ENCODE measurements around the gene PGLYRP3.

Gene PGLYRP3

GRCh38 chr1:153293480-153293775 is 19.3 kb downstream of the PGLYRP3 start:
- Histone ChIP-seq H3K27ac (ENCODE audit: low read length, poor library complexity, severe bottlenecking) (no peak overlapping the region), H3K9ac (ENCODE audit: low read length) (no peak overlapping the region)

GRCh38 chr1:153292740-153293479 is 19.8 kb downstream of the PGLYRP3 start:
- Histone ChIP-seq H4K8ac (ENCODE audit: low read length) (no peak overlapping the region), H2BK12ac (ENCODE audit: low read length in 2 of 2) (no peak overlapping the region), H3K9me3 (ENCODE audit: control insufficient read depth, low read length) (no peaks in the 10 kb centered on the region), H2BK5ac (ENCODE audit: low read depth, low read length, poor library complexity, severe bottlenecking) (no peak overlapping the region), H2AK5ac (ENCODE audit: low read length, severe bottlenecking) (no peak overlapping the region), H3K4me2 (ENCODE audit: low read length, poor library complexity, severe bottlenecking) (no peak overlapping the region), H2AFZ (ENCODE audit: low read depth, low read length) (no peak overlapping the region), H3K4me1 (ENCODE audit: control insufficient read depth, insufficient read depth, low read depth, low read length) (no peaks in the 10 kb centered on the region), H3K36me3 (ENCODE audit: control insufficient read depth in 1 of 2, insufficient read depth in 2 of 2, low read depth in 1 of 2, low read length in 2 of 2) (no peaks in the 10 kb centered on the region), H3K4ac (ENCODE audit: low read depth in 1 of 2, low read length in 2 of 2) (no peak overlapping the region), H3K14ac (ENCODE audit: low read length in 2 of 2) (no peak overlapping the region), H3K4me3 (ENCODE audit: insufficient read depth in 1 of 2, low read depth in 1 of 2, low read length in 2 of 2) (no peak overlapping the region), H3K23ac (ENCODE audit: low read length in 2 of 2) (no peak overlapping the region), H3K18ac (ENCODE audit: low read depth in 1 of 2, low read length in 2 of 2) (no peak overlapping the region), H2BK15ac (ENCODE audit: low read depth, poor library complexity, severe bottlenecking) (no peak overlapping the region), H4K91ac (ENCODE audit: low read length) (no peak overlapping the region), H3K9ac (ENCODE audit: low read length) (no peak overlapping the region), H3K27me3 (ENCODE audit: control insufficient read depth in 1 of 2, insufficient read depth in 1 of 2, low read length in 2 of 2) (peaks cover 0 to 52% of the 10 kb centered on the region in 2 experiments), H3K79me1 (replicated peaks; ENCODE audit: low read length, poor library complexity, severe bottlenecking) (no peaks in the 10 kb centered on the region), H3K27ac (ENCODE audit: low read length, poor library complexity, severe bottlenecking) (no peak overlapping the region), H2BK120ac (ENCODE audit: low read depth, low read length) (no peak overlapping the region)
- WGBS = 76% methylated on average over 18 of the region's 25 CpGs
- no peak for DNase-seq

More at GRCh38 chr1:153293480-153293775, 19.3 kb downstream of the PGLYRP3 start:
- H4K91ac ChIP-seq (ENCODE audit: low read length) = no peak overlapping the region
- H3K36me3 ChIP-seq (ENCODE audit: control insufficient read depth in 1 of 2, insufficient read depth in 2 of 2, low read depth in 1 of 2, low read length in 2 of 2) = no peaks in the 10 kb centered on the region
- H2BK15ac ChIP-seq (ENCODE audit: low read depth, poor library complexity, severe bottlenecking) = no peak overlapping the region
- no peak overlapping the region for H4K8ac ChIP-seq (ENCODE audit: low read length)
- H3K23ac ChIP-seq (ENCODE audit: low read length in 2 of 2) = no peak overlapping the region
- no peak overlapping the region for H3K14ac ChIP-seq (ENCODE audit: low read length in 2 of 2)
- no peak overlapping the region for H2AFZ ChIP-seq (ENCODE audit: low read depth, low read length)
- no peak overlapping the region for H3K4me3 ChIP-seq (ENCODE audit: insufficient read depth in 1 of 2, low read depth in 1 of 2, low read length in 2 of 2)
- H3K4me1 ChIP-seq (ENCODE audit: control insufficient read depth, insufficient read depth, low read depth, low read length) = no peaks in the 10 kb centered on the region
- no peak overlapping the region for H3K4ac ChIP-seq (ENCODE audit: low read depth in 1 of 2, low read length in 2 of 2)
- H3K18ac ChIP-seq (ENCODE audit: low read depth in 1 of 2, low read length in 2 of 2) = no peak overlapping the region
- no peaks in the 10 kb centered on the region for H3K9me3 ChIP-seq (ENCODE audit: control insufficient read depth, low read length)
- H2BK120ac ChIP-seq (ENCODE audit: low read depth, low read length) = no peak overlapping the region
- no peak overlapping the region for H2BK12ac ChIP-seq (ENCODE audit: low read length in 2 of 2)
- H3K79me1 ChIP-seq (replicated peaks; ENCODE audit: low read length, poor library complexity, severe bottlenecking) = no peaks in the 10 kb centered on the region
- no peak overlapping the region for H3K4me2 ChIP-seq (ENCODE audit: low read length, poor library complexity, severe bottlenecking)
- WGBS = 86% methylated on average over 7 of the region's 7 CpGs
- H2AK5ac ChIP-seq (ENCODE audit: low read length, severe bottlenecking) = no peak overlapping the region
- H3K27me3 ChIP-seq (ENCODE audit: control insufficient read depth in 1 of 2, insufficient read depth in 1 of 2, low read length in 2 of 2) = peaks cover 0 to 49% of the 10 kb centered on the region in 2 experiments
- no peak for DNase-seq
- H2BK5ac ChIP-seq (ENCODE audit: low read depth, low read length, poor library complexity, severe bottlenecking) = no peak overlapping the region

- no peak overlapping the region for H3K27ac ChIP-seq (ENCODE audit: low read length, poor library complexity, severe bottlenecking)
- no peak overlapping the region for H2AFZ ChIP-seq (ENCODE audit: low read depth, low read length)
- no peak overlapping the region for H3K4me3 ChIP-seq (ENCODE audit: insufficient read depth in 1 of 2, low read depth in 1 of 2, low read length in 2 of 2)
- H3K79me1 ChIP-seq (replicated peaks; ENCODE audit: low read length, poor library complexity, severe bottlenecking) = no peaks in the 10 kb centered on the region
- no peaks in the 10 kb centered on the region for H3K4me1 ChIP-seq (ENCODE audit: control insufficient read depth, insufficient read depth, low read depth, low read length)
- no peak for DNase-seq
- H3K14ac ChIP-seq (ENCODE audit: low read length in 2 of 2) = no peak overlapping the region
- H3K18ac ChIP-seq (ENCODE audit: low read depth in 1 of 2, low read length in 2 of 2) = no peak overlapping the region
- H2BK120ac ChIP-seq (ENCODE audit: low read depth, low read length) = no peak overlapping the region
- no peak overlapping the region for H3K9ac ChIP-seq (ENCODE audit: low read length)
- no peak overlapping the region for H2BK12ac ChIP-seq (ENCODE audit: low read length in 2 of 2)
- H3K4ac ChIP-seq (ENCODE audit: low read depth in 1 of 2, low read length in 2 of 2) = no peak overlapping the region
- no peak overlapping the region for H4K8ac ChIP-seq (ENCODE audit: low read length)
- 50% methylated on average over 5 of the region's 8 CpGs for WGBS
- peaks cover 0 to 52% of the 10 kb centered on the region in 2 experiments for H3K27me3 ChIP-seq (ENCODE audit: control insufficient read depth in 1 of 2, insufficient read depth in 1 of 2, low read length in 2 of 2)
- H4K91ac ChIP-seq (ENCODE audit: low read length) = no peak overlapping the region
- no peaks in the 10 kb centered on the region for H3K9me3 ChIP-seq (ENCODE audit: control insufficient read depth, low read length)
- H2BK15ac ChIP-seq (ENCODE audit: low read depth, poor library complexity, severe bottlenecking) = no peak overlapping the region
- no peak overlapping the region for H3K4me2 ChIP-seq (ENCODE audit: low read length, poor library complexity, severe bottlenecking)
- H3K36me3 ChIP-seq (ENCODE audit: control insufficient read depth in 1 of 2, insufficient read depth in 2 of 2, low read depth in 1 of 2, low read length in 2 of 2) = no peaks in the 10 kb centered on the region
- no peak overlapping the region for H2AK5ac ChIP-seq (ENCODE audit: low read length, severe bottlenecking)
- H3K23ac ChIP-seq (ENCODE audit: low read length in 2 of 2) = no peak overlapping the region
- no peak overlapping the region for H2BK5ac ChIP-seq (ENCODE audit: low read depth, low read length, poor library complexity, severe bottlenecking)
Observed at GRCh38 chr1:153292185-153292584, 20.6 kb downstream of the PGLYRP3 start.

- no peak overlapping the region for H2BK15ac ChIP-seq (ENCODE audit: low read depth, poor library complexity, severe bottlenecking)
- no peak overlapping the region for H3K4me3 ChIP-seq (ENCODE audit: insufficient read depth in 1 of 2, low read depth in 1 of 2, low read length in 2 of 2)
- no peaks in the 10 kb centered on the region for H3K4me1 ChIP-seq (ENCODE audit: control insufficient read depth, insufficient read depth, low read depth, low read length)
- no peak overlapping the region for H2BK5ac ChIP-seq (ENCODE audit: low read depth, low read length, poor library complexity, severe bottlenecking)
- no peaks in the 10 kb centered on the region for H3K79me1 ChIP-seq (replicated peaks; ENCODE audit: low read length, poor library complexity, severe bottlenecking)
- H3K18ac ChIP-seq (ENCODE audit: low read depth in 1 of 2, low read length in 2 of 2) = no peak overlapping the region
- H2BK12ac ChIP-seq (ENCODE audit: low read length in 2 of 2) = no peak overlapping the region
- H3K9ac ChIP-seq (ENCODE audit: low read length) = no peak overlapping the region
- H3K9me3 ChIP-seq (ENCODE audit: control insufficient read depth, low read length) = no peaks in the 10 kb centered on the region
- H3K14ac ChIP-seq (ENCODE audit: low read length in 2 of 2) = no peak overlapping the region
- no peak overlapping the region for H2AK5ac ChIP-seq (ENCODE audit: low read length, severe bottlenecking)
- H2AFZ ChIP-seq (ENCODE audit: low read depth, low read length) = no peak overlapping the region
- WGBS = 79% methylated on average over 5 of the region's 5 CpGs
- no peak overlapping the region for H4K91ac ChIP-seq (ENCODE audit: low read length)
- no peak overlapping the region for H3K4me2 ChIP-seq (ENCODE audit: low read length, poor library complexity, severe bottlenecking)
- H4K8ac ChIP-seq (ENCODE audit: low read length) = no peak overlapping the region
- no peaks in the 10 kb centered on the region for H3K36me3 ChIP-seq (ENCODE audit: control insufficient read depth in 1 of 2, insufficient read depth in 2 of 2, low read depth in 1 of 2, low read length in 2 of 2)
- H3K27ac ChIP-seq (ENCODE audit: low read length, poor library complexity, severe bottlenecking) = no peak overlapping the region
- DNase-seq = no peak
- no peak overlapping the region for H2BK120ac ChIP-seq (ENCODE audit: low read depth, low read length)
- no peak overlapping the region for H3K23ac ChIP-seq (ENCODE audit: low read length in 2 of 2)
- no peak overlapping the region for H3K4ac ChIP-seq (ENCODE audit: low read depth in 1 of 2, low read length in 2 of 2)
- peaks cover 0 to 54% of the 10 kb centered on the region in 2 experiments for H3K27me3 ChIP-seq (ENCODE audit: control insufficient read depth in 1 of 2, insufficient read depth in 1 of 2, low read length in 2 of 2)
Observed at GRCh38 chr1:153291514-153291913, 21.2 kb downstream of the PGLYRP3 start.

All from mesenchymal stem cell (in vitro differentiated cells and primary cell).